ENCODE measurements around the gene ARHGEF9.
"Not testable (repeated sequence)": the region's sequence is repeated elsewhere in the genome, so short reads cannot be mapped to it uniquely, and the experiment has no call there.

Gene ARHGEF9

DNA sequence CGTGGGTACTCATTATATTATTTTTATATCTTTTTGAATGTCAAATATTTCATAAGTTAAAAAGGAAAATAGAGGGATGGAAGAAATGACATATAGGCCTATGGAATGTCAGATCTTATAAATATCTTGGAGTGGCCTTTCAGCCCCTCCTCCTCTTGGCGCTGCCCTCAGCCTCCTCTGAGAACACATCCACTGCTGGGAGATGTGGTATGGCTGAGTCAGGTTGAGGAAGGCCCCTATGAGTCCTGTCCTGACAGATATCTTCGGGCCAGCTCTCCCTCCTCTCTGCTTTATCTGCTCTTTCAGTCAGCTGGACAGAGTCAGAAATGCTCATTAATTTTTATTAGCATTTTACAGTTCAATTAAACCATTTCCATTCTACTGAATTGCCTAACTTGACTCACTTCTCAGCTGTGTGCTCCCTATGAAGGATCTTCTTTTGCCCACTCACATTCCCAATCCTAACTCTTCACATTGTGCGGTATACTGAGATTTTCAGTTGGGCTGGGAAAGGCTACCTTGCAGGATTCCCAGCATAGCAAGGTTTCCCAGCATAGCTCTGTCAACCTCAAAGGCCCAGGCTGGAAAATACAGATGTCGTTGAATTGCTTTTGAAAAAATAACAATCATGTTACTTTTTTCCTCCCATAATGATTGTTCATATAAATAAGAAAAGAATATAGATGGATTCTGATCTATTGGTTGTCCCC is 128.0 kb downstream of the ARHGEF9 start:
- no peak overlapping the region for H3K27ac Mint-ChIP-seq
- no peaks in the 10 kb centered on the region for H3K27me3 Mint-ChIP-seq
- H3K36me3 Mint-ChIP-seq, result peaks cover 60% of the 10 kb centered on the region
- no peak overlapping the region for H3K4me3 Mint-ChIP-seq
- ATAC-seq, result no peak
- no peaks in the 10 kb centered on the region for H3K4me1 Mint-ChIP-seq
- no peaks in the 10 kb centered on the region for H3K9me3 Mint-ChIP-seq

DNA sequence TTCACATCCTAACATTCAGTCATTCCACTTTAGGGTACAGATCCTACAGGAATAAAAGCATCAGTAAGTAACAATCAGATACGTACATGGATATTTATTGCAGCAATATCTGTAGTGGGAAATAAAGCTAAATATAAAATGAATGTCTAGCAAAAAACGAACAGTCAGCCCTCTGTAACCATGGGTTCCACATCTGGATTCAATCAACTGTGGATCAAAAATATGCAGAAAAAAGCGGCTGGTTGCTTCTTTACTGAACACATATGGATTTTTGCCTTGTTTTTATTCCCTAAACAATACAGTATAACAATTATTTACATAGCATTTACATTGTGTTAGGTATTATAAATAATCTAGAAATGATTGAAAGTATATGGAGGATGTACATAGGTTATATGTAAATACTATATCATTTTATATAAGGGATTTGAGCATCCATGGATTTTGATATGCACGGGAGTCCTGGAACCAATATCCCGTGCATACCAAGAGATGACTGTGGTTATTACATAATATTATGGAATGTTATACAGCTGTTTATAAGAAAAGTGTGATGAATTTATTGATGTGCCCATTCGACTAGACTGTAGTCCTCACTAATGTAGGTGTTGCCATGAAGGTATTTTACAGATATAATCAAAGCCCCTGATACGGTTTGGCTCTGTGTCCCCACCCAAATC is 132.8 kb downstream of the ARHGEF9 start:
- H3K9me3 Mint-ChIP-seq, result no peaks in the 10 kb centered on the region
- H3K4me3 Mint-ChIP-seq, result no peak overlapping the region
- no peaks in the 10 kb centered on the region for H3K27me3 Mint-ChIP-seq
- peaks cover 59% of the 10 kb centered on the region for H3K36me3 Mint-ChIP-seq
- no peaks in the 10 kb centered on the region for H3K4me1 Mint-ChIP-seq
- no peak for ATAC-seq
- no peak overlapping the region for H3K27ac Mint-ChIP-seq

DNA sequence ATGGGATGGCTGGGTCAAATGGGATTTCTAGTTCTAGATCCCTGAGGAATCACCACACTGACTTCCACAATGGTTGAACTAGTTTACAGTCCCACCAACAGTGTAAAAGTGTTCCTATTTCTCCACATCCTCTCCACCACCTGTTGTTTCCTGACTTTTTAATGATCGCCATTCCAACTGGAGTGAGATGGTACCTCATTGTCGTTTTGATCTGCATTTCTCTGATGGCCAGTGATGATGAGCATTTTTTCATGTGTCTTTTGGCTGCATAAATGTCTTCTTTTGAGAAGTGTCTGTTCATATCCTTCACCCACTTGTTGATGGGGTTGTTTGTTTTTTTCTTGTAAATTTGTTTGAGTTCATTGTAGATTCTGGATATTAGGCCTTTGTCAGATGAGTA is 139.3 kb downstream of the ARHGEF9 start:
- not testable (repeated sequence) for ATAC-seq, H3K27ac Mint-ChIP-seq, H3K9me3 Mint-ChIP-seq, H3K4me3 Mint-ChIP-seq, H3K27me3 Mint-ChIP-seq, H3K4me1 Mint-ChIP-seq
- peaks cover 48% of the 10 kb centered on the region for H3K36me3 Mint-ChIP-seq

DNA sequence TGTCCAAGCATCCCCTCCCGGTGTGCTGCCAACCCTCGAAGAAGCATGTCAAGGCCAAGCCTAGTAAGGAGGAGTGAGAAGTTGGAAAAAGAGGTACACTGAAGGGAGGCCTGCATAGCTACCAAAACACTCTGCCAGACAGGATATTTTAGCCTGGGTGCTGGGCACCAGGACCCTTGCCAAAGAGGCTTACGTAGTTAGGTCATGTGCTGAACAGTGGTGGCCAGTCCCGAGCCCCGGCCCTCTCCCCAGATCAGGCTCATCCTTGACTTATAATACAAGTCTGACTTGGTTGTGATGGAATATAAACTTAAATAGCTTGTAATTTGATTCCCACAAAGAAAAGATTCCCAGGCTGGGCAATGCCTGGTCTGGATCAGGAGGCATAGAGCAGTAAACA is 149.3 kb downstream of the ARHGEF9 start:
- peaks cover 8% of the 10 kb centered on the region for H3K9me3 Mint-ChIP-seq
- H3K4me1 Mint-ChIP-seq, result no peaks in the 10 kb centered on the region
- no peak overlapping the region for H3K4me3 Mint-ChIP-seq
- no peak overlapping the region for H3K27ac Mint-ChIP-seq
- no peaks in the 10 kb centered on the region for H3K27me3 Mint-ChIP-seq
- ATAC-seq, result no peak
- peaks cover 80% of the 10 kb centered on the region for H3K36me3 Mint-ChIP-seq

DNA sequence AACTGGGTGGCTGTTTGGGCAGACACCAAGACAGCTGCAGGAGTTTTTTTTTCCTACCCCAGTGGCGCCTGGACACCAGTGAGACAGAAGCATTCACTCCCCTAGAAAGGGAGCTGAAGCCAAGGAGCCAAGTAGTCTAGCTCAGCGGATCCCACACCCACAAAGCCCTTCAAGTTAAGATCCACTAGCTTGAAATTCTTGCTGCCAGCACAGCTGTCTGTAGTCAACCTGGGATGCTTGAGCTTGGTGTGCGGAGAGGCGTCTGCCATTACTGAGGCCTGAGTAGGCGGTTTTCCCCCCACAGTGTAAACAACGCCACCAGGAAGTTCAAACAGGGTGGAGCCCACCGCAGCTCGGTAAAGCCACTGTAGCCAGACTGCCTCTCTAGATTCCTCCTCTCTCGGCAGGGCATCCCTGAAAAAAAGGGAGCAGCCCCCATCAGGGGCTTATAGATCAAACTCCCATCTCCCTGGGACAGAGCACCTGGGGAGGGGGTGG is 171.4 kb downstream of the ARHGEF9 start:
- no peak for ATAC-seq
- Mint-ChIP-seq H3K36me3 (no peaks in the 10 kb centered on the region), H3K9me3 (peaks cover 2% of the 10 kb centered on the region), H3K27ac (no peak overlapping the region), H3K27me3 (no peaks in the 10 kb centered on the region), H3K4me3 (no peak overlapping the region), H3K4me1 (no peaks in the 10 kb centered on the region)

DNA sequence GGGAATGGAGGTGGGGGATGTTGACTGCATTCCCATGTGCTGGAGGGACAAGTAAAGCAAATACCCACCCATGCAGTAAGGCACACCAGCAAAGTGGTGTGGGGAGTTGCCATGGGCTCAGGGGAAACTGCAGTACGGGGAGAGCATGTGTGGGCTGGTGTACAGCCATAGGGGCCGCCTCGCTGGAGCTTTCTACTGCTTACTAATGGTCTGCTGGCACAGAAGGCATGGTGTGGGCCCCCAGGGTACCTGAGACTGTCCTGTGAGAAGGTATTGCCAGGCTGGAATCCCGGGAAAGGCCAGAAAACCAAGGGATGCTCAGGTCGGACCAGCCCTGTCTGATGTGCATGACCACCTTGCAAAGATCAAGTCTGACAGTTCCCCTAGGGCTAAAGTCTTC is 199.1 kb downstream of the ARHGEF9 start:
- no peak overlapping the region for H3K4me3 Mint-ChIP-seq
- no peaks in the 10 kb centered on the region for H3K9me3 Mint-ChIP-seq
- H3K27me3 Mint-ChIP-seq, result no peaks in the 10 kb centered on the region
- no peak overlapping the region for H3K27ac Mint-ChIP-seq
- H3K36me3 Mint-ChIP-seq, result no peaks in the 10 kb centered on the region
- no peak for ATAC-seq
- no peaks in the 10 kb centered on the region for H3K4me1 Mint-ChIP-seq

Data from stimulated activated memory B cell treated with anti-CD40 and anti-IgM and Interleukin-4, amounts not matched to agents 10 μg/mL and 1 μg/mL and 100 μg/mL, for 72 hours (primary cell).